Stimulated activated CD8-positive, alpha-beta memory T cell treated with anti-CD3 and anti-CD28 coated beads, Interleukin-2, amount 100 ng/mL, for 48 hours (primary cell): Measurements from ENCODE around the gene WFDC2.

Experiments
- DNase-seq, 2 donors: peaks; one replicate each; pipeline ENCODE4 v3.0.0-alpha.2; 2020; ENCODE audit warnings: low read depth in 2 of 2

The WFDC2 gene

DNA sequence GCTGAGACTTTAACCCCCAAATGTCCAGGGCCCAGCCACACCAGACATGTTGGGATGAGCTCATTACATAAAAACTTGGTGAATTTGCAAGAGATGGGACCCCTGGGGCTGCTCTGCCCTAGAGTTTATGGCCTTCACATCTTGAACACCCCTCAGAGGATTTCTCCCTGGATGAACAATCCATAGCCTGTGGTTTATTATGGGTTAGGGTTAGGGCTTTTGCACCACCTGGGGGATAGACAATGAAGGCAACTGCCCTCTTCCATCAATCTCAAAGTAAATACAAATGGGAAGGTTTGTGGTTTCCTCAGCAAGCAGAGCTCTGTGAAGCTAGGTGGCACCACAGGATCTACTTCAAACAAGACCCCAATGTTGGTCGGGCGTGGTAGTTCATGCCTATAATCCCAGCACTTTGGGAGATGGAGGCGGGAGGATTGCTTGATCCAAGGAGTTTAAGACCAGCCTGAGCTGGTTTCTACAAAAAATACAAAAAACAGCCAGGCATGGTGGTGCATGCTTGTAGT, 28.5 kb downstream of the WFDC2 start:
- no peak for DNase-seq

DNA sequence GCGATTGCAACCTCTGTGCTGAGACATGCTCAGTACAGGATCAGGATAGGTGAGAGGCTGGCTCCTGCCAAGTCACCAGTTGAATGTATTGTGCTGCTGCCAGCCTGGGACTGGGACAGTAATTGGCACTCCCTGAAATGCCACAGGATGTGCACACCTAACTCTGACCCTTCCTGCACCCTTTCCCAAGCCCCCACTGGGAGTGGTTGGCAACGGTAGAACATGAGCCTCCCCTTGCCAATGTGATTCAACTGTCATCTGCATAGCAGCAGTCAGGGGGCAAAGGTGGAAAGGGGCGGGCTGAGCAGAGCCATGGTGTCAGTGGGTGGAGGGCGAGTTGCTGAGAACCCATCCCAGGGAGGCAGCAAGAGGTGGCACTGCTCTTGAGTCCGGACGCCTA, 30.5 kb downstream of the WFDC2 start:
- no peak for DNase-seq

- DNase-seq = no peak
Measured at GRCh38 chr20:45501600-45501999, 32.0 kb downstream of the WFDC2 start.

- no peak for DNase-seq
Measured at GRCh38 chr20:45502561-45502960, 33.0 kb downstream of the WFDC2 start.

- DNase-seq = no peak
Measured at GRCh38 chr20:45503403-45503802, 33.9 kb downstream of the WFDC2 start.

- DNase-seq = no peak
Measured at GRCh38 chr20:45506398-45506797, 36.8 kb downstream of the WFDC2 start.

- DNase-seq = no peak
Measured at GRCh38 chr20:45507011-45507820, 37.7 kb downstream of the WFDC2 start.

DNA sequence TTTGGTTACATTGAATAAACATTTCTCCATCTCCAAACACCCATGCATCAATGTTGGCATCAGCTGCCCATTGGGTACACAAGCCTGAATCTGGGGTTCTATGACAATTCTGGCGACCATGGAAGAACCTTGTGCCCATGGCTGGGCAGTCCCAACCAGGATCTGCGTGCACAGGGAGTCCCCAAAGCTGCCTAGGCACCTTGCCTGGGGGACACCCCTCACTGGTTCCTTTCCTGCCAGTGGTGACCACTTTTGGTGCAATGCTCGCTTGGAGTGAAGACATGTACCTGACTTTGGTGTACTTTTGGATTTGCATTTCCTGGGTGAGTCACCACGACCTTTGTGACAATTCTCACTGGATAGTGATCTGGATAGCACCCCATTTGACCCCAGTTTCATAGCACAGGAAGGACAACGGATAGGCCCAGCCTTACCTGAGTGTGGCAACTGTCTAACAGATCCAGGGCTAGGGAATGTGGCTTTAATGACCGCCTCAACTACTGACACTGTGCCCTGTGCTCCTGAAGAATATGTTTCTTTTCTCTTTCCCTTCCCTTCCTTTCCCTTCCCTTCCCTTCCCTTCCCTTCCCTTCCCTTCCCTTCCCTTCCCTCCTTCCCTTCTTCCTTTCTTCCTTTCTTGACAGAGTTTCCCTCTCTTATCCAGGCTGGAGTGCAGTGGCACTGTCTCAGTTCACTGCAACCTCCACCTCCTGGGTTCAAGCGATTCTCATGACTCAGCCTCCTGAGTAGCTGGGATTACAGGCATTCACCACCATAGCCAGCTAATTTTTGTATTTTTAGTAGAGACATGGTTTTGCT, 38.7 kb downstream of the WFDC2 start:
- DNase-seq = no peak

GRCh38 chr20:45509091-45509490, 39.5 kb downstream of the WFDC2 start:
- DNase-seq = no peak

- no peak for DNase-seq
Measured at GRCh38 chr20:45510242-45510862, 40.8 kb downstream of the WFDC2 start.

DNA sequence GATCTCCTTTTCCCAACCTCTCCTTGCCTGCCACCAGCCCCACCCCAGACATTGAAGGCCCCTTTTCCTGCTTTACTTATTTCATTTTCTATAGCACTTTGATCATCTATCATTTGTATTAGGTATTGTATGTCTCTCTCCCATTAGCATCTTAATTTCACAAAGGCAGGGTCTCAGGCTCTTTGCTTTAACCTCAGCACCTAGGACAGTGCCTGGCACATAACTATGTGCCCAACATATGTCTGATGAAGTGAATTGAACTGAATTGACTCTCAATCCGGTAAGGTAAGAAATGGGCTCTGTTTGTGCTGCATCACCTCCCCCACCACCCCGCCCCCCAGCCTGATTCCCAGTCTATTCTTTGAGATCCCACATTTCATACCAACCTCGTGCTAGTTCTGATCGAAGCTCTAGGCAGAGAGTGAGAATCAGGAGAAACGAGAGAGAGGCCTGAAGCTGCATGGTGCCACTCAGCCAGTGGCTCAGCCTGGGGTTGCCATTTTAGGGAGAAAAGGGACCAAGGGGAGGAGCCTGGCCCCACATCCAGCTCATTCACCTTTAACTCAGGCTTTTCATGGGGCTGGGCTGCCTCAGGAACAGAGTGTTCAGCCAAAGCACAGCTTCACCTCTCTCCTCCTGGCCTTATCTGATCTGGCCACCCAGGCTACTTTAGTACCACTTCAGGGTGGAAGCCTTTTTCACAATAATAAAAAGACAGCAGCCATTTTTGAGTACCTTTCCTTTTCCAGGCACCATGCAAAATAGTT, 45.8 kb downstream of the WFDC2 start, which contains the start of gene SPINT3:
TSS of gene SPINT3 (minus strand) at position 476 of the 767 bp plus-strand sequence. CDS start at position 462, 14 bp downstream.
- DNase-seq = no peak

DNA sequence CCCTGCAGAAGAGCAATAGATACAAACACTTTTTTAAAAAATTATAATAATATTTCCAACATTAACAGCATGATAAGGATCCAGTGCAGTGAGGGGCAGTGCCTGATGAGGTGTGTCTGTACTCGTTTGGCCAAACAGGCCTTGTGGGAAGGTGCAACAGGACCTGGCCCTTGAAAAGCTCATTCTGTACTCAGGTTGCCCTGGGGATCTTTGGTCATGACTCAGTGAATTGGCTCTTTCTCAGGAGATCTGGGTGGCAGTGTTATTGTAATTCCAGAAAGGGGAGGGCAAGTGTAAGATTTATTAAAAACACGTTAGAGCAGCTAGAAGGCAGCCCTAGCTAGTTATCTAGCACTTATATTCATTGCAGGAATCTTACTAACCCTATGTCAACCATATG, 48.7 kb downstream of the WFDC2 start:
- no peak for DNase-seq

DNA sequence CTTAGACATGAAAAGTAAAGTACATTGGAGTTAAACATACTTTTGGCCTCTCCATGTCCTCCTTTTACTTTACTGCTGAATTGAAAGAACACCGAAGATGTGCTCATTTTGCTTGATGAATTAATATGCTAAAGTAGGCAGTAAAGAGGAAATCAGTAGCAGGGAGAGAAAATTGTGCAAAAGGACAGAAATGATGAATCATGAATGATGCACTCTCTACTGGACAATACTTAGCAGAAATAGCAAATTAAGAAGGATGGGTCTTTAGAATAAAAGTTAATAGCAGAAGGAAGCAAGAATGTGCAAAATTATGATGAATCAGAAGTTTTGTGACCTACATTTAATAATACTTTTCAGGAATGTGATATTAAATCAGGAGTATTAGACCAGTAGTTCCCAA, 54.3 kb downstream of the WFDC2 start:
- no peak for DNase-seq

- no peak for DNase-seq
Measured at GRCh38 chr20:45527294-45527693, 57.7 kb downstream of the WFDC2 start.
